Astrocyte (in vitro differentiated cells and primary cell): ENCODE measurements around the gene ELF1. TPM values are rescaled to one million over a fixed set of nuclear protein-coding genes. Genes with fewer than 3 reads are reported as not detected.
A peak's percentile ranks its signal among the peaks of the same experiment; 100 is the strongest.

Source experiments
- DNase-seq: peaks from one replicate; pipeline ENCODE4 v3.0.0-alpha.2; 2010; ENCODE audit warnings: low read depth
- FAIRE-seq: peaks from 2 replicates; lab custom pipeline; 2011; peaks lifted over from hg19 to GRCh38; lab: Jason Lieb, UNC
- H2AFZ ChIP-seq: 2 replicates; pipeline ENCODE4 v1.6.0; 2012; ENCODE audit warnings: low read depth, low read length, inconsistent platforms
- H3K27ac ChIP-seq: 2 replicates; pipeline ENCODE4 v1.5.1; 2011; ENCODE audit warnings: low read depth, low read length, inconsistent platforms
- H3K27me3 ChIP-seq: 2 replicates; pipeline ENCODE4 v1.6.0; 2011; ENCODE audit warnings: low read length, inconsistent platforms; ENCODE audit not compliant: insufficient read depth
- H3K36me3 ChIP-seq: 2 replicates; pipeline ENCODE4 v1.5.1; 2011; ENCODE audit warnings: low read length, inconsistent platforms; ENCODE audit not compliant: insufficient read depth
- H3K4me1 ChIP-seq: 2 replicates; pipeline ENCODE4 v1.5.1; 2011; ENCODE audit warnings: low read length, inconsistent platforms; ENCODE audit not compliant: insufficient read depth
- H3K4me2 ChIP-seq: 2 replicates; pipeline ENCODE4 v1.6.0; 2012; ENCODE audit warnings: low read length, inconsistent platforms
- H3K4me3 ChIP-seq: 2 replicates; pipeline ENCODE4 v1.5.1; 2011; ENCODE audit warnings: low read depth, mild to moderate bottlenecking, low read length, inconsistent platforms; ENCODE audit not compliant: insufficient read depth
- H3K79me2 ChIP-seq: 2 replicates; pipeline ENCODE4 v1.6.0; 2012; ENCODE audit warnings: mild to moderate bottlenecking, low read length, inconsistent platforms; ENCODE audit not compliant: insufficient read depth
- H3K9ac ChIP-seq: 2 replicates; pipeline ENCODE4 v1.6.0; 2012; ENCODE audit warnings: mild to moderate bottlenecking, low read length, inconsistent platforms
- H3K9me3 ChIP-seq: 2 replicates; pipeline ENCODE4 v1.5.1; 2012; ENCODE audit warnings: low read depth, mild to moderate bottlenecking, low read length, inconsistent platforms; ENCODE audit not compliant: insufficient read depth
- H4K20me1 ChIP-seq: 2 replicates; pipeline ENCODE4 v1.6.0; 2012; ENCODE audit warnings: low read length, inconsistent platforms; ENCODE audit not compliant: insufficient read depth
- H3K27ac Mint-ChIP-seq: one replicate; pipeline ENCODE4 v1.8.0; 2021; ENCODE audit warnings: mild to moderate bottlenecking, mixed read lengths; ENCODE audit not compliant: unreplicated experiment
- H3K27me3 Mint-ChIP-seq: one replicate; pipeline ENCODE4 v1.8.0; 2021; ENCODE audit warnings: low read depth, mixed read lengths; ENCODE audit not compliant: unreplicated experiment
- H3K36me3 Mint-ChIP-seq: one replicate; pipeline ENCODE4 v1.8.0; 2021; ENCODE audit warnings: low read depth, mixed read lengths; ENCODE audit not compliant: unreplicated experiment
- H3K4me1 Mint-ChIP-seq: one replicate; pipeline ENCODE4 v1.8.0; 2021; ENCODE audit warnings: low read depth, mixed read lengths; ENCODE audit not compliant: unreplicated experiment
- H3K4me3 Mint-ChIP-seq: one replicate; pipeline ENCODE4 v1.8.0; 2021; ENCODE audit warnings: mild to moderate bottlenecking, moderate library complexity, mixed read lengths; ENCODE audit not compliant: unreplicated experiment
- H3K9me3 Mint-ChIP-seq: one replicate; pipeline ENCODE4 v1.8.0; 2021; ENCODE audit warnings: mild to moderate bottlenecking, mixed read lengths; ENCODE audit not compliant: unreplicated experiment
- CTCF ChIP-seq: IDR thresholded peaks from 2 replicates; pipeline ENCODE4 v1.5.1; 2011; ENCODE audit warnings: low read depth, mild to moderate bottlenecking, inconsistent platforms, low read length, moderate library complexity; ENCODE audit not compliant: insufficient read depth
- EZH2 ChIP-seq: IDR thresholded peaks from 2 replicates; pipeline ENCODE4 v1.6.1; 2012; ENCODE audit warnings: mild to moderate bottlenecking, low read length, inconsistent platforms; ENCODE audit not compliant: insufficient read depth
- total RNA-seq: library from RNA; stranded (reverse); gene quantifications from 2 replicates; pipeline ENCODE4 v1.2.1, GENCODE V29; 2021

Gene ELF1
- total RNA-seq, 1 donor from 2014 or later = 75.1 TPM

GRCh38 chr13:41060082-41060723 is 41.1 kb upstream of the ELF1 start:
- DNase-seq (peak; percentile 81), FAIRE-seq (no peak)
- Histone ChIP-seq H3K9ac (peak overlapping the region; percentile 95), H3K9me3 (no peaks in the 10 kb centered on the region), H3K4me1 (peaks cover 23% of the 10 kb centered on the region), H3K27me3 (no peaks in the 10 kb centered on the region), H2AFZ (peak overlapping the region; percentile 70), H3K4me2 (peak overlapping the region; percentile 89), H3K27ac (peak overlapping the region; percentile 96), H3K79me2 (peaks cover 71% of the 10 kb centered on the region), H3K36me3 (no peaks in the 10 kb centered on the region), H4K20me1 (peaks cover 32% of the 10 kb centered on the region), H3K4me3 (peak overlapping the region; percentile 88)
- no peaks in the 10 kb centered on the region for H3K9me3 Mint-ChIP-seq
- no peaks in the 10 kb centered on the region for H3K27me3 Mint-ChIP-seq
- TF ChIP-seq CTCF = no peak
- no peak for TF ChIP-seq EZH2
- H3K4me3 Mint-ChIP-seq = peak overlapping the region; percentile 99
- peaks cover 45% of the 10 kb centered on the region for H3K4me1 Mint-ChIP-seq
- H3K27ac Mint-ChIP-seq = peak overlapping the region; percentile 96
- no peaks in the 10 kb centered on the region for H3K36me3 Mint-ChIP-seq

- Histone ChIP-seq H3K4me3 (peak overlapping the region; percentile 88), H3K79me2 (peaks cover 75% of the 10 kb centered on the region), H3K4me1 (peaks cover 17% of the 10 kb centered on the region), H3K9ac (peak overlapping the region; percentile 95), H4K20me1 (peaks cover 38% of the 10 kb centered on the region), H3K27ac (peak overlapping the region; percentile 96), H3K4me2 (peak overlapping the region; percentile 89), H3K27me3 (no peaks in the 10 kb centered on the region), H2AFZ (peak overlapping the region; percentile 70), H3K36me3 (no peaks in the 10 kb centered on the region), H3K9me3 (no peaks in the 10 kb centered on the region)
- Mint-ChIP-seq H3K9me3 (no peaks in the 10 kb centered on the region), H3K27ac (peak overlapping the region; percentile 96), H3K4me3 (peak overlapping the region; percentile 99), H3K36me3 (no peaks in the 10 kb centered on the region), H3K27me3 (no peaks in the 10 kb centered on the region), H3K4me1 (peaks cover 45% of the 10 kb centered on the region)
- DNase-seq (no peak), FAIRE-seq (no peak)
- TF ChIP-seq CTCF = no peak
These were observed 40.5 kb upstream of the ELF1 start for GRCh38 chr13:41059456-41060081.
